Testis (tissue), 2 donors: ENCODE measurements around the gene GBF1.

Experiments used
- CTCF ChIP-seq, 3 experiments: fragments of 450-650 bp in 2 of 3; fragments of 200-600 bp in 1 of 3; sonication (generic) in 1 of 3; IDR thresholded peaks; one replicate each; pipeline ENCODE4 v1.5.1; 2016 to 2019; ENCODE audit warnings: antibody characterized with exemption in 3 of 3, mild to moderate bottlenecking in 2 of 3, moderate library complexity in 1 of 3
- POLR2A ChIP-seq: fragments of 450-650 bp; IDR thresholded peaks from one replicate; pipeline ENCODE4 v1.6.1; 2017; ENCODE audit warnings: antibody characterized with exemption, mild to moderate bottlenecking, moderate library complexity

GRCh38 chr10:102230861-102231356 lies 14.4 kb upstream of the GBF1 start:
- TF ChIP-seq CTCF (IDR thresholded peaks at IDR 0.05), result peak in 1 of 3 experiments; percentile 15
- TF ChIP-seq POLR2A, result no peak
